Ectodermal cell (in vitro differentiated cells): Measurements from ENCODE around the gene VGLL2.

Experiments
- H3K27ac ChIP-seq: 2 replicates; pipeline ENCODE4 v1.7.0; 2013; ENCODE audit warnings: mild to moderate bottlenecking, low read depth, low read length; ENCODE audit not compliant: insufficient read depth, poor library complexity, severe bottlenecking
- H3K27me3 ChIP-seq: 2 replicates; pipeline ENCODE4 v1.7.0; 2013; ENCODE audit warnings: mild to moderate bottlenecking, low read length; ENCODE audit not compliant: insufficient read depth, control insufficient read depth, poor library complexity, severe bottlenecking
- H3K36me3 ChIP-seq: one replicate; pipeline ENCODE4 v1.7.0; 2013; ENCODE audit warnings: low read length; ENCODE audit not compliant: control insufficient read depth, insufficient read depth
- H3K4me1 ChIP-seq: one replicate; pipeline ENCODE4 v1.7.0; 2013; ENCODE audit warnings: low read length; ENCODE audit not compliant: control insufficient read depth, insufficient read depth
- H3K4me3 ChIP-seq: 2 replicates; pipeline ENCODE4 v1.7.0; 2013; ENCODE audit warnings: low read depth, low read length, control low read depth; ENCODE audit not compliant: insufficient read depth
- H3K9me3 ChIP-seq: 2 replicates; pipeline ENCODE4 v1.7.0; 2013; ENCODE audit warnings: mild to moderate bottlenecking, low read length, moderate library complexity; ENCODE audit not compliant: control insufficient read depth
- WGBS, 2 experiments: methylation state at CpG; one replicate each; pipeline ENCODE4 v1.1.7; 2013; ENCODE audit warnings: missing lambda C conversion rate in 2 of 2; 5-methylcytosine and 5-hydroxymethylcytosine counted together

The VGLL2 gene

GRCh38 chr6:117311726-117312125 lies 46.4 kb downstream of the VGLL2 start:
- Histone ChIP-seq H3K9me3 (no peaks in the 10 kb centered on the region), H3K27ac (no peak overlapping the region), H3K27me3 (no peaks in the 10 kb centered on the region), H3K4me1 (peaks cover 15% of the 10 kb centered on the region), H3K4me3 (no peak overlapping the region), H3K36me3 (no peaks in the 10 kb centered on the region)
- 81 to 89% methylated on average over 1 of the region's 1 CpG for WGBS, 2 experiments

- WGBS, 2 experiments = 53 to 64% methylated on average over 4 of the region's 4 CpGs
- Histone ChIP-seq H3K27ac (no peak overlapping the region), H3K36me3 (no peaks in the 10 kb centered on the region), H3K9me3 (no peaks in the 10 kb centered on the region), H3K4me3 (no peak overlapping the region), H3K27me3 (no peaks in the 10 kb centered on the region), H3K4me1 (peaks cover 15% of the 10 kb centered on the region)
Observed at GRCh38 chr6:117317261-117317660, 51.9 kb downstream of the VGLL2 start.
